Fibroblast of skin of scalp (primary cell): ENCODE measurements around the gene HSD17B14.

Experiments used
- DNase-seq: peaks from one replicate; pipeline ENCODE4 v3.0.0-alpha.2; 2013

The HSD17B14 gene

DNA sequence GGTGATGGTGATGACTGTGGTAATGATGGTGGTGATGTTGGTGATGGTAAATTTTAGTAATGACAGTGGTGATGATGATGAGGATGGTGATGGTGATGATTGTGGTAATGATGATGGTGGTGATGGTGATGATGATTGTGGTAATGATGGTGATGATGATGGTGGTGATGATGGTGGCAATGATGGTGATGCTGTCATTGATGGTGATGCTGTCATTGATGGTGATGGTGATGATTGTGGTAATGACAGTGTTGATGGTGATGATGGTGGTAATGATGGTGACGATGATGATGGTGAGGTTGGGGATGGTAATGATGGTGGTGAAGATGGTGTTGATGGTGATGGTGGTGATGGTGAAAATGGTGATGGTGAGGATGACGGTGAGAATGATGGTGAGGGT, 13.8 kb downstream of the HSD17B14 start:
- DNase-seq: no peak

DNA sequence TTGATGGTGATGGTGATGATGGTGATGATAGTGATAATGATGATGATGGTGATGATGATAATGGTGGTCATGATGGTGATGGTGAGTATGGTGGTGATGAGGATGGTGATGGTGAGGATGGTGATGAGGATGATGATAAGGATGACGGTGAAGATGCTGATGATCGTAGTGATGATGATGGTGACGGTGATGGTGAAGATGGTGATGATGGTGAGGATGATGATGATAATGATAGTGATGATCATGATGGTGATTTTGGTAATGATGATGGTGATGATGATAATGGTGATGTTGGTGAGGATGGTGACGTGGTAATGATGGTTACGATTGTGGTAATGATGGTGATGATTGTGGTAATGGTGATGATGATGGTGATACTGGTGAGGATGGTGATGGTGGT, 14.7 kb downstream of the HSD17B14 start:
- DNase-seq: no peak

DNA sequence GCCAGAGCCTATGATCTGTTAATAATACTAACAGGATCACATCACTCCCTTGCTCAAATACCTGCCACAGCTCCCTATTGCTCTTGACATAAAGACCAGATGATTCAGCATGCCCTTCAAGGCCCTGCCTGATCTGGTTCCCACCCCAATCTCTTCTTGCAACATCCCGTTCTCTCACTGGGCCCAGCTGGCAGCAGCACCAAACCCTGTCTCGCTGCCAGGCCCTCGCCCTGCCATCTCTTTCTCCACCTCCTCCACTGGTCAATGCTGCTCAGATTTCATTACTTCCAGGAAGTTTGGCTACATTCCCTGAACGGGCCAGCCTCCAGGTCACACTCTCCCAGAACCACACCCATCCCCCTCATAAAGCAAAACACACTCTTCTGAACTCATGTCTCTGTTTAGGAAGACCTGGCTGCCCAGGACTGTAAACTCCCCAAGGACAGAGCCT, 16.9 kb downstream of the HSD17B14 start:
- DNase-seq: peak; percentile 34

DNA sequence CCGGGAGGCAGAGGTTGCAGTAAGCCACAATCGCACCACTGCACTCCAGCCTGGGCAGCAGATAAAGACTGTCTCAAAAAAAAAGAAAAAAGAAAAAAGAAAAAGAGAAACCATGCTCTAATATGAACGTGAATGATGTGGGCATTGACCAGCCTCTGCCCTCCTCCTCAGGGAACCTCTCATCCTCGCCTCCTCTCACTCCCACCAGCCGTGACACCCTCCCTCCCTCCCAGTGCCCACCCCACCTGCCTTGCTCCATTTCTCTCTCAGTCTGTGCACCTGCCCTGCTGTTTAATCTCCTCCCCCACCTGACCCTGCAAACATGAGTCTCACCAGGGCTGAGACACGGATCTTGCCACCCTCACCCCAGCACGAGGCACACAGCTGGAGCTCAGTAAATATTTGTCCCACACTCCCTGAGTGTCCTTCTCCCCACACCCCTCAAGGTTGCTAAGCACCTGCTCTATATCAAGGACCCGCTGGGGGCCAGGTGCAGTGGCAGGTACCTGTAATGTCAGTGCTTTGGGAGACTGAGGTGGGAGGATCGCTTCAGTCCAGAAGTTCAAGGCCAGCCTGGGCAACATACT, 18.0 kb downstream of the HSD17B14 start:
- no peak for DNase-seq

DNA sequence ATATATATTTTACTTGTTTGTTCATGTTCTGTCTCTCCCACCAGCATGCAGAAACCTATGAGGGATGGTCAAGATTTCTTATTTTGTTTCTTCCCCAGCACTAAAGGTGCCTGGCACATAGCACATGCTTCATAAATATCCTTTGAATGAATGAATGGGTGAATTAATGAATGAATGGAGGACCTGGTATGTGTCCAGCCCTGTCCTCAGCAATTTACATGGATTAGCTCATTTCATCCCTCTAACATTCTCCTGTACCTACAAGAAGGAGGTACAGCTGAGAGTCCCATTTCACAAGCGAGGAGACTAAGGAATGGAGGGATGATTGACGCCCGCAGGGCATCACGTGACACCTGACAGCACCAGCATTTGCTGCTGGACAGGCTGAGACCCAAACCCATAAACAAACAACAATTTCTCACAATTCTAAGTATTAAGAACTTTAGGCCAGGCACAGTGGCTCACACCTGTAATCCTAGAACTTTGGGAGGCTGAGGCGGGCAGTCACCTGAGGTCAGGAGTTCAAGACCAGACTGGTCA, 18.6 kb downstream of the HSD17B14 start:
- no peak for DNase-seq

DNA sequence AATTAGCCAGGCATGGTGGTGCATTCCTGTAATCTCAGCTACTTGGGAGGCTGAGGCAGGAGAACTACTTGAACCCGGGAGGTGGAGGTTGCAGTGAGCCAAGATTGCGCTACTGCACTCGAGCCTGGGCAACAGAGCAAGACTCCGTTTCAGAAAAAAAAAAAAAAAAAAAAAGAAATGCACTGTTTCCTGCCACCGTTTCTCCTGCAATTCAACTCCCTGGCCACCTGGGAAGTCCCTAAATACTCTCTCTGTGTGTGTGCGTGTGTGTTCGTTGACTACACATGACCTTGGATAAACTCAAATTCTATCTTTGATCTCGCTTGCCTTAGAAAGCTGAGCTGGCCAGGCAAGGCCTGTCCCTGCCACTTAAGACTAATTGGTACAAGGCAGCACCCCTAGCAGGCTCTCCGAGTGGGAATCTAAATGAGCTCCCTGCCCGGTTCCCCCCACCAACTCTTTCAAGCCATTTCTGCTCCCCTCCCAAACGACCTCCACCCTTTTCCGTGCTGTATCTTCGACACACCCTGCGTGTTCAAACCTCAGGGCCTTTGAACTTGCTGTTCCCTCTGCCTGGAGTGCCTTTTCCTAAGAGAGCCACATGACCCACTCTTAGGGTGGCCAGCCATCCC, 20.3 kb downstream of the HSD17B14 start:
- no peak for DNase-seq

DNA sequence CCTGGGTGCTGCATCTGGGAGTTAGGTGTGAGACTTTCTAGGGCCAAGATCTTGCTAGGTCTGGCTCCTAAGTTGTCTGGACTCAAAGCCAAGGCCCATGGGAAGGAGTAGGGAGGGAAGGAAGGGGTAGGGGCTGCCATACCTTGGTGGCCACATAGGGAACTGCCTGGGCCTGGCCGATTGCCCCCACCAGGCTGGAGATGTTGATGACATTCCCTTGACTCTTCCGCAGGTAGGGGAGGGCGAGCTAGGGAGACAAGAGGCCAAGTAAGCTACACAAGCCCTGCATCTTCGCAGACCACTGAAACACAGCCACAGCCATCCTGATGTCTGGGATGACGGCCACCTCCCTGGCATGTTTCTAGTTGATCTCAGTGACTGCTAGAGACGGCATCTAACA, 21.4 kb downstream of the HSD17B14 start:
- no peak for DNase-seq

DNA sequence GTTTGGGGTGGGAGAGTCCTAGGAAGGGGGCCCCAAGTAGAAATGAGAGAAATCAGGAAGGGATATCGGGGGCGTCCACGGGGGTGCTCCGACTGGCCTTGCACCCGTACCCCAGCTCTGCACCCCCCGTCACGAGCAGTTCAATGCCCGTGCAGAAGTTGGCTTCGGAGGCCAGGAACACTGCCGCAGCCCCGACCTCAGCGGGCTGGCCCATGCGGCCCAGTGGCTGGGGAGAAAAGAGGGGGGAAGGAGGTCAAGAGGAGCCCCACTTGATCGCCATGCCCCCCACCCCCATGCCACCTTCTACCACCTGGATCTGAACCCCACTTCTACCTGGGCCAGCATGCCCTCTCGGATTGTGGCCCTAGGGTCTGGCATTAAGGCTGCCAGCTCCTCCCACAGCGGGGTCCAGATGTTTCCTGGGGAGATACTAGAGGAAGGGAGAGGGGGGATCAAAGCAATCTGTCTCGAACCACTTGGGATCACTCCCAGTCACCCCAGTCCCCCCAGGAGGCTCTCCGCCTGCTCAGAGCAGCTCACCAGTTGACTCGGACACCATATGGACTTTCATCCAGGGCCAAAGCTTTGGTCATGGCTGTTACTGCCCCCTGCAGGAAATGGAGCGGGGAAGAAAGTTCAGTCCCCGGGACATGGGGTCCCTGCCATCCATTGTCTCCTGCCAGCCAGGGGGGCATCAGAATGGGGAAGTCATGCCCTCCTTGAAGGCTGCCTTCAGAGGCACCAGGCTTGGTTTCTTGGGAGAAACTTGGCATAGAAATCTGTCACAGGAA, 23.0 kb downstream of the HSD17B14 start:
- DNase-seq: no peak

DNA sequence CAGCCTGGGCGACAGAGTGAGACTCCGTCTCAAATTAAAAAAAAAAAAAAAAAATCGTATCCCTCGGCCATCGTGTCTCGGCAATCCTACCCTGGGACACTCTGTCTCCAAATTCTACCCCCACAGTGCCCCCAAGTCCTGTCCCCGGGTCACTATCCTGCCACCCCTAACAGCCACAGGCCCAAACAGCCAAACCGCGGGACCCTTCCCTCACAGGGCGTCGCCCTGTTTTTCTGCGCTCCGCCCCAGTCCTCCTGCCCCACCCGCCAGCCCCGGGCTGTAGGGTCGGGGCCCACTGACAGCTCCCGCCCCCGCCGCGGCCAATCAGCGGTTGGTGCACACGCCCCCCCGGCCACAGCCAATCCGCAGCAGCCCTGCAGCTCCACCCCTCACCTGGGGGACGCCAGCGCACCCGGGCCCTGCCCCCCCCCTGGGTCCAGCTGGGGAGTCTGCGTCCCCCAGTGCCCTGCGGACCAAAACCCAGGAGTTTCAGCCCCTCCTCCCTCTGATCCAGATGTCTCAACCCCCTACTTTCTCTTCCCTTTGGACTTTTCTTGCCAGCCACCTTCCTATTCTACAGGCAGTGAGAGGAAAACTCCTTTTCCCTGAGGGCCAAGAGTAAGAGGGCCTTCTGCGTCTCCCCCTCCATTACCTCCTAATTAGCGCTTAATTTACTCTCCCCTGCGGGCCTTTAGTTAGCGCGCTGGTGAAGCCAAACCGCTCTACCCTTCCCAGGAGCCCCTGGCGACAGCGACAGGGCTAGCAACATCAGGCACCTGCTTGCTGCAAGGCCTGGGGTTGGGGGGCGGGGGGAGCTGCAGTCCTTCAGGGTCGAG, 24.0 kb downstream of the HSD17B14 start:
- DNase-seq: peak; percentile 69

DNA sequence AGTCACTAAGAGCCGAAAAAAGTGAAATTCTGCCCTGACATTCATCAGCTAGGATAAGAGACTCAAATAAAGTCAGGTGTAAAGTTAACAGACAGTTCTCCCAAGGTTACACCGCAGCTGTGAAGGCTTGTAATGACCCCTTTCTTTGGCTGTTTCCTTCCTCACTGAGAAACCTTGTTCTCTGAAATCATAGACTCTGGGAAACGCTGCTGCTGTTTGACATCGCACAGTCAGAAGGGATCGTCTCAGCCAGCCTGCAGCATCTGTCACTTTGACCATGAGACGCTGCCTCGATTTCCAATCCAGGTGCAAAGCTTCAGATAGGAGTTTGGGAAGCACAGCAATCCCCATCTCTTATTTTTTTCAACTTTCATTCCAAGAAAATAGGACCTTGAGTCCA, 26.1 kb downstream of the HSD17B14 start:
- DNase-seq: no peak

DNA sequence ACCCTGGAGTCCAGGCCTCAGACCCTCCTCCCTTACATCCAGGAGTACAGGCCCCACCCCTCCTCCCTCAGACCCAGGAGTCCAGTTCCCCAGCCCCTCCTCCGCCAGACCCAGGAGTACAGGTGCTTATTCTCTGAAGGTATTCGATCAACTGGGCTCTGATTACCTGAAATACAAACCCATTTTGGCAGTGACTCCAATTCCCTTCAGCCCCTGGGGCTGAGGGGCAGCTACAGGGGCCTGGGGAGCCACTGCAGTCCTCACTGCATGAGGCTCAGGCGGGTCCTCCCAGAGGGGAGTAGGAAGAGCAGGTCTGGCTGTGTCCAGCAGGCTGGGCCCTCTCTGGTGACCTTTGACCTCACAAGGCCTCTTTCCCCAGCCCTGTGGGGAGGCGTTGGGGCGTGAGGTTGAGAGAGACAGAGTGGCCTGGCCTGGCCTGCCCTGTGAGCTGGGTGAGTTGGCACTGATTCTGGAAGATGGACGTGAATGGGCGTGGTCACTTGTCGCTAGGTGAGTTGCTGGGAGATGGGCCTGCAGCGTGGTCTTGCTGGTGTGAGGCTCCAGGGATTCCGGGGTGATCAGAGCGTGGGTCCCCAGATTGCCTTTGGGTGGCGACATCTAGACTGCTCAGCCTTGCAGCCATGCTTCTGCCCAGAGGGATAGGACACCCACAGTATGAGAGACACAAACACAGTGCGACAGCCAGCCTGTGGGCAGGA, 28.5 kb downstream of the HSD17B14 start:
- DNase-seq: no peak

DNA sequence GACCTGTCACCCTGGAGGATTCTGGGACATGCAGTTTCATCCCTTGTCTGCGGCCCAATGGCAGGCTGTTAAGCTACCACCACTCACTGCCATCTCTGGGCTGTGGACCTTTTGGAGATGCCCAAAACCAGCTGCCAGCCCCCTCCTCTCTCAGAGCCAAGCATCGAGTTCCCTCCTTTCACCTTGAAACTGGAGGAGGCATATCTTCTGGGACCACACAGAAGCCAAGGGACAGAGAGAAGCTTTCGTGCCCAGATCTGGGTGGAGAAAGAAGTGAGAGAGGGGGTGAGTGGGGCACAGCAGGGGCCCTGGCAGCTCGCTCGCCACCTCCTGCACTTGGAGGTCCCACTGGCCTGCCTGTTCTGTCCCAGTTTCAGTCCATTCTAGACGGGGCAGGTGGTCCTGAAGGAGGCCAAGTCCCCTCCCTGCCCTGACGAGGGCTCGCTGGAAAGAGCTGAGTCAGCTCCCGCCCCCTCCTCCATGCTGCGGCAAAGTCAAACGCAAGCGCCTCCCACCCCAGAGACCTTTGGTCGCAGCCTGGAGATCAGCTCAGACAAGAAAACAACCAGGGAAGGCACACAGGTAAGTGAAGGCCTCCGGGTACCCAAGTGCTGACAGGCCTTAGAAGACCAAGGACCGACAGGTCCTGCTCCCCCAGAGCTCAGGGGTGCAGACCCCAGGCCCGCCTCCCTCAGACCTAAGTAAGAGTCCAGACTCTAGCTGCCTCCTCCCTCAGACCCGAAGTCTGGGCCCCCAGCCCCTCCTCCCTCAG, 29.3 kb downstream of the HSD17B14 start:
- peak; percentile 54 for DNase-seq

DNA sequence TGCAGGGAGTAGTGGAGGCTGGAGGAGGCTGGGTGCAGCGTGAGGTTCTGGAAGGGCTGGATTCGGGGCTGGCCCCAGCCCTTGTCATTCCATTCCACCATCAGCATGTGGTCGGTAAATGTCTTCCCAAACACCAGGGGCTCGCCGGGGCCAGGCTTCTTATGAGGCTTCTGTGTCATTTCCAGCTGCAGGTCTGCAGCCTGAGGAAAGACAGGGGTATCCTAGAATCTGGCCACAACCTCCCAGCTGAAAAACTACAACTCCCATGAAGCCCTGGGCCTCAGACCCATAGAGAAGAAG, 29.8 kb downstream of the HSD17B14 start:
- no peak for DNase-seq

DNA sequence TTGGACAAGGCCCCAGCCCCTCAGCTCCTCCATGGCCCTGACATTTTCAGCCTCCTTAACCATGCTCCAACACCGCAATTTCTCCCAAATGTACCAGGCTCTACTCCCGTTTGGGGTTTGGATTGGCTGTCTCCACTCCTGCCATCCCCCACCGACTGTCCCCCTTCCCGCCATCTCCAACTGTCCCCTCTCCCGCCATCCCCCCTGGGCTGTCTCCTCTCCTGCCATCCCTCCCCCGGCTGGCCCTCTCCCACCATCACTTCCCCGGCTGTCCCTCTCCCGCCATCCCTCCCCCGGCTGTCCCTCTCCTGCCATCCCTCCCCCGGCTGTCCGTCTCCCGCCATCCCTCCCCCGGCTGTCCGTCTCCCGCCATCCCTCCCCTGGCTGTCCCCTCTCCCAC, 30.8 kb downstream of the HSD17B14 start:
- DNase-seq: no peak

DNA sequence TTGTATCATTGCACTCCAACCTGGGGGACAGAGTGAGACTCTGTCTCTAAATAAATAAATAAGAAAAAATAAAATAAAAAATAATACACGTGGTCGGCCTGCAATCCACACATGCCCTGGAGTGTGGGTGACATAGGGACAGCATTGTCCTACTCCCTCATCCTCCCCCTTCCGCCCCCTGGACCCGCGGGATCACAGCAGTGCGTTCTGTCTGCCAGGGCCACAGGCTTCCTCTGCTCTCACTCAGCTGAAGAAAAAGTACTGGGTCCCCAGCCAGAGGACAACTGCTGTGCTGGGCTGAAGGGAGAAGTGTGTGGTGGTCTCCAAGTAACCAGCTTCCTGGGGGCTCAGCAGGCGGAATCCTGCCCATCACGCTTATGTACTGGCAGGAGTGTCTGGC, 31.8 kb downstream of the HSD17B14 start:
- DNase-seq: no peak

DNA sequence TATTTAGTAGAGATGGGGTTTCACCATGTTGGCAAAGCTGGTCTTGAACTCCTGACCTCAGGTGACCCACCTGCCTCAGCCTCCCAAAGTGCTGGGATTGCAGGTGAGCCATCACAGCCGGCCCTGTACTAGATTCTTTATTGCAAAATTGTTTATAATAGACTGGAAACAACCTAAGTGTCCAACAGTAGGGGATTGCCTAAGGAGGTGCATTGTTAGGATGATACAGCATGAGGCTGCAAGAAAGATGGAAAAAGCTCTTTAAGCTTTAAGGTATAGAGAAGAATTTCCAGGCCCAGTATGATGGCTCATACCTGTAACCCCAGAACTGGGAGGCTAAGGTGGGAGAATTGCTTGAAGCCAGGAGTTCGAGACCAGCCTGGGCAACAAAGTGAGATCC, 33.7 kb downstream of the HSD17B14 start:
- no peak for DNase-seq

DNA sequence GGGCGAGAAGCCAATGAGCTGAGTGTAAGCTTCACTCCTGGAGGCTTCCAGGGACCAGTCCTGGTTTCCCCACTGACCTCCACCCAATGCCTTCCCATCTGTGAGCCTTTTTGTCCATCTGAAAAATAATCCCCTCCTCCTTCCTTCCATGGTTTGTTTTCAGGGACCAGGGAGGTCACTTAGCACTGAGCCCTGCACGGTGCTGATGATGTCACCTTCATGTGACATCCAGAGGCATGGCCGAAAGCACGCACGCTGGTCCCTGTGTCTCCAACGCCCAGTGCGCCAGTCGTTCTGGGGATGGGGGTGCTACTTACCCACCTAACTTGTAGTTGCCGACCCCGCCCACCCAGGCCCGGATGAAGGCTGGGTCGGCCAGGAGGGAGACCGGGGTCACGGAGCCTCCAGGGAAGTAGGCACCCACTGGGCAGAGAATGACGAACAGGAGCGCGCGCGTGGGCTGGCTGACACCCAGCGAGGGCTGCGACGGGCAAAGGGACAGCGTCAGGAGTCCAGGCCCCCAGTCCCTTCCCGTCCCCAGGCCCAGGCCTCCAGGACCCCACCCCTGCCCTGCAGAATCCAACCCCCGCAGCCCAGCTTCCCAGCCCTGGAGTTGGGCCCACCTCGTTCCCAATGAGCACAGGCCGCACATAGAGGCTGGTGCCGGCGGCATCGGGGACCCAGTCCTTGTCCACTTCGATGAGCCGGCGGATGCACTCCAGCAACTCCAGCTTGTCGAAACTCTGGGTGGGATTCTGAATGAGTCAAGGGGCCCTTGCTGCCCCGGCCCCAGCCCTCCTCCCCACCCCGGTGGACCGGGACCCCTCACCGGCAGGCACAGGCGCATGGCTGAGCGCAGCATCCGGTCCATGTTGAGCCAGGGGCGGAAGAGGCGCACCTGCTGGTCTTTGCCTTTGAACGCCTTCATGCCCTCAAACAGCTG, 36.7 kb downstream of the HSD17B14 start:
- DNase-seq: no peak

DNA sequence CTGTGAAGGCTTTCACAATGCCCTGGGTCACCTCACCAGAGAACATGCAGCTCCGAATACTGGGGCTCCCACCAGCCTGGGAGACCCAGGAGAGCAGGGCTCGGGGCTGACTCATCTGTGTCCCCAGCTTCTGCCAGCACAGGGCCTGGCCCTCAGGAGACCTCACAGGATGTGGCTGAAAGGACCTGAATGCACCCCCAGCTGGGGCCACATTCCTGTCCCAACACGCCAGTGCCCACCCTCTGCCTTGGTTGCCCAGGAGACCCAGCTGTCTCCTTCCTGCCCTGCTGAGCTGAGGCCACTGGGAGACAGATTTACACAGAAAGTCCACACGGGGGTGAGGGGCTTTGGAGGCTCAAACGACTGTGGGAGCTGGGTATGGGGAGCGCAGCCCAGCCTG, 37.4 kb downstream of the HSD17B14 start:
- DNase-seq: peak; percentile 83

DNA sequence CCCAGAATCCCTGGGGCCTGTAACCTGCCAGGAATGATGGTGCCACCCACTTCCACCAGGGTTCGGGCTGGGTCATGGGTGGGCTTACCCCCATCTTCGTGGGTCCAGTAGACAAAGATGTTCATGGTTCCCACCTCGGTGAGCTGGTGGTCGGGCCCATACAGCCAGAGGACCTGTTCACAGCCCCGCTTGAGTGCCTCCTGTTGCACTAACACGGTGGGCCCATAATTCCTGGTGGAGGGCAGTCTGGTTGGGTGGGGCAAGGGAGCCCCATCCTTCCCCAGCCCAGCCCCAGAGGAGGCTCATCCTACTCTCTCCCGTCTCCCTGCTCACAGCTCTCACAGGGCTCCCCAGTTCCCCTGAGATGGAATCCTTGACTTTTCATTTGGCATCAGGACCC, 39.2 kb downstream of the HSD17B14 start:
- no peak for DNase-seq
